SK-N-SH treated with all-trans-retinoic acid at 6 μM for 48 hours (cell line): ENCODE data around the gene S100A4.
"Not testable (repeated sequence)": the region's sequence is repeated elsewhere in the genome, so short reads cannot be mapped to it uniquely, and the experiment has no call there.

Experiments used
- ARNTL ChIP-seq: fragments of 450-650 bp; formaldehyde crosslinking; IDR thresholded peaks from 2 replicates; pipeline ENCODE4 v1.5.0; 2020; ENCODE audit warnings: low read depth, mild to moderate bottlenecking, moderate library complexity, borderline replicate concordance
- BACH2 ChIP-seq: fragments of 250-450 bp; sonication (Bioruptor Pico); IDR thresholded peaks from 2 replicates; pipeline ENCODE4 v1.9.0; 2021; ENCODE audit warnings: mild to moderate bottlenecking, borderline replicate concordance
- CSDC2 ChIP-seq: fragments of 250-450 bp; sonication (Bioruptor Pico); IDR thresholded peaks from 2 replicates; pipeline ENCODE4 v1.5.0; 2020; ENCODE audit warnings: mild to moderate bottlenecking, moderate library complexity
- GLIS3 ChIP-seq: fragments of 250-450 bp; sonication (Bioruptor Pico); IDR thresholded peaks from 2 replicates; pipeline ENCODE4 v1.5.0; 2020; ENCODE audit warnings: mild to moderate bottlenecking, moderate library complexity
- OSR1 ChIP-seq: fragments of 250-450 bp; sonication (Bioruptor Pico); IDR thresholded peaks from 2 replicates; pipeline ENCODE4 v1.8.0; 2022; ENCODE audit warnings: moderate library complexity, mild to moderate bottlenecking, inconsistent platforms
- ZFP3 ChIP-seq: fragments of 250-450 bp; sonication (Bioruptor Pico); IDR thresholded peaks from 2 replicates; pipeline ENCODE4 v1.5.0; 2020; ENCODE audit warnings: mild to moderate bottlenecking, moderate library complexity
- ZFP30 ChIP-seq: fragments of 450-650 bp; formaldehyde crosslinking; IDR thresholded peaks from 2 replicates; pipeline ENCODE4 v1.5.0; 2022; ENCODE audit warnings: mild to moderate bottlenecking, moderate library complexity
- TF ChIP-seq, protein P1 (sequence below): fragments of 250-450 bp; sonication (Bioruptor Pico); IDR thresholded peaks from 2 replicates; pipeline ENCODE4 v1.8.0; 2021; ENCODE audit warnings: low read depth, mild to moderate bottlenecking, moderate library complexity, borderline replicate concordance

- TF ChIP-seq ZFP3 (CRISPR knock-in tag); OSR1 (CRISPR knock-in tag); BACH2 (CRISPR knock-in tag); CSDC2 (CRISPR knock-in tag); ARNTL (CRISPR knock-in tag); GLIS3 (CRISPR knock-in tag); ZFP30: not testable (repeated sequence)
- TF ChIP-seq, protein P1, sequence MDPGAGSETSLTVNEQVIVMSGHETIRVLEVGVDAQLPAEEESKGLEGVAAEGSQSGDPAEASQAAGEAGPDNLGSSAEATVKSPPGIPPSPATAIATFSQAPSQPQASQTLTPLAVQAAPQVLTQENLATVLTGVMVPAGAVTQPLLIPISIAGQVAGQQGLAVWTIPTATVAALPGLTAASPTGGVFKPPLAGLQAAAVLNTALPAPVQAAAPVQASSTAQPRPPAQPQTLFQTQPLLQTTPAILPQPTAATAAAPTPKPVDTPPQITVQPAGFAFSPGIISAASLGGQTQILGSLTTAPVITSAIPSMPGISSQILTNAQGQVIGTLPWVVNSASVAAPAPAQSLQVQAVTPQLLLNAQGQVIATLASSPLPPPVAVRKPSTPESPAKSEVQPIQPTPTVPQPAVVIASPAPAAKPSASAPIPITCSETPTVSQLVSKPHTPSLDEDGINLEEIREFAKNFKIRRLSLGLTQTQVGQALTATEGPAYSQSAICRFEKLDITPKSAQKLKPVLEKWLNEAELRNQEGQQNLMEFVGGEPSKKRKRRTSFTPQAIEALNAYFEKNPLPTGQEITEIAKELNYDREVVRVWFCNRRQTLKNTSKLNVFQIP (CRISPR knock-in tag), result not testable (repeated sequence)
Observed at GRCh38 chr1:153522353-153523048, 23.1 kb downstream of the S100A4 start.
